Nephron progenitor cell (in vitro differentiated cells): ENCODE results near the gene ZBTB39.

Experiments used
- DNase-seq: peaks from one replicate; pipeline ENCODE4 v3.0.0; 2021
- H3K27ac Mint-ChIP-seq: 2 replicates; pipeline ENCODE4 v1.8.0; 2021; ENCODE audit warnings: mild to moderate bottlenecking, moderate library complexity, mixed read lengths
- H3K27me3 Mint-ChIP-seq: 2 replicates; pipeline ENCODE4 v1.8.0; 2021; ENCODE audit warnings: mild to moderate bottlenecking, low read depth, mixed read lengths; ENCODE audit not compliant: poor library complexity
- H3K36me3 Mint-ChIP-seq: 2 replicates; pipeline ENCODE4 v1.8.0; 2021; ENCODE audit warnings: low read depth, mixed read lengths
- H3K4me1 Mint-ChIP-seq: 2 replicates; pipeline ENCODE4 v1.8.0; 2021; ENCODE audit warnings: mixed read lengths
- H3K4me3 Mint-ChIP-seq: 2 replicates; pipeline ENCODE4 v1.8.0; 2021; ENCODE audit warnings: mild to moderate bottlenecking, moderate library complexity, mixed read lengths
- H3K9me3 Mint-ChIP-seq: 2 replicates; pipeline ENCODE4 v1.8.0; 2021; ENCODE audit warnings: mild to moderate bottlenecking, moderate library complexity, mixed read lengths
- TF ChIP-seq, protein P1 (sequence below): fragments of 200-600 bp; sonication (generic); IDR thresholded peaks from 2 replicates; pipeline ENCODE4 v1.5.0; 2021; ENCODE audit warnings: antibody characterized with exemption

ZBTB39 gene

DNA sequence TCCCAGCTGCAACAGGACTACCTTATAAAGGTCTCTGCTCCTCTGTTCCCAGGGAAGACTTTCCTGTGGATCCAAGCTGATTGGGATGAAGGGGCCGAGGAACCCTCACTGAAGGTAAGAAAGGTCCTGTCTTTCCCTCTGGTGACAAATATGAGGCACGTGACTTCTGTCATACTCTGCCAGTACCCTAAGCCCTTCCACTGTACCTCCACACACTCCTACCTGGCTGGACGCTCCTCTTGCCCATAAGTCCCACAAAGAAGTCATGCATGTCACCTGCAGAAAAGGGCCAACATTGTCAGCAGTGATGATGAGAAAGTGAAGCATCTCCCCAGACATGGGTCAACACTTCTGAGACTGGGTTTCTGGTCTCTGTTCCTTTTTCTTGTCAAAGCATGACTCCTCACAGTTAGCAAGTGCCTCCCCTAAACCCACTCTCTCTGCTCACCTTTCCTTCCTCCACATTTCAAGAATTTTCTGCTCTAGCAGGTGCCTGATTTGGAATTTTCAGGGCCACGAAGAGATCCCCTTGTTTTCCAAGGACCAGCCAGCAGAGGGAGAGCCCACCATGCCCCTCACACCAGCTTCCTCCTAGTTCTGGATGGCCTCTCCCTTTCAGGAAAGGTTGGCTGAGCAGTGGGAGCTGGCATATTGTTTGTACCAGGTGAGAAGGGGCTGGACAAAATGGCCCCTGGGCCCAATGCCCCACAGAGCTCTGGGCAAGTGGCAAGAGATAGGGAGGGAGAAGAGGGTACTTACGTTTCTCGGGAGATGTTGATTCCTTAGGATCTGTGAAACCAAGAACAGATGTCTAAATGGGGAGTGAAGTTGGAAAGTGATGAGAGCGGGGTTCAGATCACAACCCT, 6.5 kb upstream of the ZBTB39 start:
- DNase-seq = no peak
- Mint-ChIP-seq H3K4me3 (no peak overlapping the region), H3K9me3 (no peaks in the 10 kb centered on the region), H3K36me3 (no peaks in the 10 kb centered on the region), H3K27ac (no peak overlapping the region), H3K27me3 (peaks cover 50% of the 10 kb centered on the region), H3K4me1 (peaks cover 25% of the 10 kb centered on the region)
- TF ChIP-seq, protein P1, sequence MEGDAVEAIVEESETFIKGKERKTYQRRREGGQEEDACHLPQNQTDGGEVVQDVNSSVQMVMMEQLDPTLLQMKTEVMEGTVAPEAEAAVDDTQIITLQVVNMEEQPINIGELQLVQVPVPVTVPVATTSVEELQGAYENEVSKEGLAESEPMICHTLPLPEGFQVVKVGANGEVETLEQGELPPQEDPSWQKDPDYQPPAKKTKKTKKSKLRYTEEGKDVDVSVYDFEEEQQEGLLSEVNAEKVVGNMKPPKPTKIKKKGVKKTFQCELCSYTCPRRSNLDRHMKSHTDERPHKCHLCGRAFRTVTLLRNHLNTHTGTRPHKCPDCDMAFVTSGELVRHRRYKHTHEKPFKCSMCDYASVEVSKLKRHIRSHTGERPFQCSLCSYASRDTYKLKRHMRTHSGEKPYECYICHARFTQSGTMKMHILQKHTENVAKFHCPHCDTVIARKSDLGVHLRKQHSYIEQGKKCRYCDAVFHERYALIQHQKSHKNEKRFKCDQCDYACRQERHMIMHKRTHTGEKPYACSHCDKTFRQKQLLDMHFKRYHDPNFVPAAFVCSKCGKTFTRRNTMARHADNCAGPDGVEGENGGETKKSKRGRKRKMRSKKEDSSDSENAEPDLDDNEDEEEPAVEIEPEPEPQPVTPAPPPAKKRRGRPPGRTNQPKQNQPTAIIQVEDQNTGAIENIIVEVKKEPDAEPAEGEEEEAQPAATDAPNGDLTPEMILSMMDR = no peak

DNA sequence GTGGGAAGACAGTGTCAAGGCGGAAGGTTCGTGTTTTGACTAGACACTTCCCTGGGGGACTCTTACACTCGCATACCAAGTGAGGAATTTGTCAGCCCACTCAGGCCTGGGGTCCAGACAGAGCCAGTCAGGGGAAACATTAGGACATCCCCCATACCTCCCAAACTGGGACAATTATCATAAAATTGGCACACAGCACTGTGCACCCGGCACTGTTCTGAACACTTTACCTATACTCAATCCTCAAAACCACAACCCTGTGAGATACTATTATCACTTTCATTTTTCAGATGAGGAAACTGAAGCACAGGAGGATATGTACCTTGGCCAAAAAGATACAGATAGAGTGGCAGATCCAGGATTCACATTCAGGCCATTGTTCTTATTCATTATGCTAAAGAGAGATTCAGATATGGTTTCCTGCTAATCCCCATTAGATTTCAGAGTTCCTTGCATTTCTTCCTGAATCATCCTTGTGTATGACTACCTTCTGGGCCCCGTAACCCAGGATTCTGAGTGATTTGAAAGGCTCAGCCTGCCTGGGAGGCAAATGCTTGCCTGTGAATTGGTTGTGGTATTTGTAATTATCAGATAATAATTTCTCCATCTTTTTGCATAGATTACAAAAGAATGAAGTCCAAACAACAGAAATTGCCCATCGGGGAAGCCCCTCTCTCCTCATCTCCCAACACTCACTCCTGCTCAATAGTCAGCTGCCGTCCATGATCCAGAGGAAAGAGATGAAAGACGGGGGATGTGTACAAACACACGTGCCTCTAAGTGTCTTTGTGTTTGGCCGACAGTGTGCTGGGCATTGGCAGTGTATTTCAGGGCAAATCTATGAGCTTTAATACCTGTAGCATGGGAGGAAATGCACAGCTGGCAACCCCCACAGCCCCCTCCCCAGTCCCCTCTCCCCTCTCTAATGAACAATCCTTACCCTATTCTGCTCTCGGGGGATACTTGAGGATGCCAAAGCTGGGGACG, 5.4 kb upstream of the ZBTB39 start:
- Mint-ChIP-seq H3K36me3 (no peaks in the 10 kb centered on the region), H3K27me3 (peaks cover 47% of the 10 kb centered on the region), H3K9me3 (no peaks in the 10 kb centered on the region), H3K27ac (peak overlapping the region; percentile 19), H3K4me1 (peaks cover 27% of the 10 kb centered on the region), H3K4me3 (no peak overlapping the region)
- TF ChIP-seq, protein P1 = no peak
- no peak for DNase-seq

DNA sequence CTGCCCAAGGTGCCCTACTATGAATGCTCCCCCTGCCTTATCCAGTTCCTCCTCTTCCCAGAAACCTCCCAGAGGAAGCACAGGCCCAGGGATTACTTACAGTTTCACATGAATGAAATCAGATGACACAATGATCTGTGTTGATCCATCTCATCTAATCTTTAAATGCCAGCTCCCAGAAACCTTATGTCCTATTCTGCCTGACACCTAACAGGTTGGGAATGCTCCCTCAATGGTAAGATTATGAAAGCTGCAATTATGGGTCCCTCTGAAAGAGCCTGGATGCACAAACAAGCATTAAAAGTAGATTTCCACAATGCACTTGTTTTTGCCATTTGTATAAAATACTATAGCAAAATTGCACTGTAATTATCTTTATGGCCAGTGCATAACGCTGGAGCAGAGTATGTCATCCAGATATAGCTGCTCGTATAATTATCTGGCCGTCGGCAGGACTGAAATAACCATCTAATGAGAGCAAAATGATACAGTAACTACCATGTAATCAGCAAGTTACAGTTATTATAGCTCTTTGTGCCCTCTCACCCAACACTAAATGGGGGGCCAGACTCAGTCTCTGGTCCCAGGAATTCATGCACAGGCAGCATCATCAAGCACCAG, 4.4 kb upstream of the ZBTB39 start:
- Mint-ChIP-seq H3K4me3 (no peak overlapping the region), H3K27ac (no peak overlapping the region), H3K4me1 (peaks cover 29% of the 10 kb centered on the region), H3K9me3 (no peaks in the 10 kb centered on the region), H3K27me3 (peaks cover 41% of the 10 kb centered on the region), H3K36me3 (no peaks in the 10 kb centered on the region)
- no peak for DNase-seq
- TF ChIP-seq, protein P1 = no peak

DNA sequence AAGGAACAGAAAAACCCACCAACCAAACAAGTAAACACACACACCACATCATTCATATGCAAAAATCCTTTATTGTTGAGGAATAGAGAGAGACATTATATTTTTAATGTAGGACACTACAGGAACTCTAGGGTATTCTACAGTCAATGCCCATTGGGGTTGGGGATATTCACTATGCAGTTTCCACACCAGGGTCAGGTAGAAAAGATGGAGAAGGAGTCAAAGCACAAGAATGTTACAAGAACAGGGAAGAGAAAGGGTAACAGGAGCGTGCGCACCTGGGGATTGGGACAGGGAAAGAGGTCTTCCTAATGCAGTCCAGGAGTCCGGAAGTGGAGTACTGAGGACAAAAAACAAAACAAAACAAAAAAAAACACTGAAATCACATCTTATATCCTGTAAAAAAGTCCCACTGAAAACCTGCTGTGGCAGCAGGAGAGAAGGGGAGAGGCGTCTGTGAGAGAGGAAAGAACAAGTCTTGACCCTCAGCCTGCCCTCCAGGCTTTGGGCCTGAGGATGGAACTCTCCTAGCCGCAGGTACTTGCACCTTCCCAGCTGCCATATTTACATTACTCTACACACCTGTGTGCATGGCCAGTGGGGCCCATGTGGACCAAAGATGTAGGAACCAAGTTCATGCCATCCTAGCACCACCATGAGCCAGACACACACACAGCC, 3.7 kb upstream of the ZBTB39 start:
- no peak overlapping the region for H3K27ac Mint-ChIP-seq
- peaks cover 5% of the 10 kb centered on the region for H3K36me3 Mint-ChIP-seq
- TF ChIP-seq, protein P1 = no peak
- no peaks in the 10 kb centered on the region for H3K9me3 Mint-ChIP-seq
- H3K4me3 Mint-ChIP-seq = no peak overlapping the region
- no peak for DNase-seq
- H3K27me3 Mint-ChIP-seq = peaks cover 36% of the 10 kb centered on the region
- peaks cover 35% of the 10 kb centered on the region for H3K4me1 Mint-ChIP-seq

DNA sequence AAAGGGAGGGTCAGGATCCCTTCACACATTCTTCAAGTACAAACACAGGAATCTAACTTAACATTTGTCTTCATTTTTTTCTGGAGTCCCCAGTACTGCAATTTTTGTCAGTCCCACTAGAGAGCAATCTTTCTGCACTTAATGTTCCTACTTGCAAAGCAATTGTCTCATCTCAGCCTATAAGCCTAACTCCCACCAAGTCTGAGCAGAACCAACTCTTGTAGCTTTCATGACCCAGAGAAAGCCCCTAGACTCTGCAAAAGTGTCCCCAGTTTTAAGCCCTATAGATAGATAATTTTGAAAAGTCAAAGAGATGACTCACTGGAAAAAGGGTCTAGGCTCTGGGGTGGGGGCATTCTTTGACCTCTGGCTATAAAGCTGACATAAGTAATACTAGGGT, 1.8 kb upstream of the ZBTB39 start:
- Mint-ChIP-seq H3K36me3 (peaks cover 19% of the 10 kb centered on the region), H3K4me3 (peak overlapping the region; percentile 57), H3K27me3 (peaks cover 17% of the 10 kb centered on the region), H3K27ac (no peak overlapping the region), H3K9me3 (no peaks in the 10 kb centered on the region), H3K4me1 (peaks cover 51% of the 10 kb centered on the region)
- no peak for DNase-seq
- TF ChIP-seq, protein P1 = peak; percentile 57
